ENCODE results near the gene IRGQ.
"Not testable (repeated sequence)": the region's sequence is repeated elsewhere in the genome, so short reads cannot be mapped to it uniquely, and the experiment has no call there.

Gene IRGQ

DNA sequence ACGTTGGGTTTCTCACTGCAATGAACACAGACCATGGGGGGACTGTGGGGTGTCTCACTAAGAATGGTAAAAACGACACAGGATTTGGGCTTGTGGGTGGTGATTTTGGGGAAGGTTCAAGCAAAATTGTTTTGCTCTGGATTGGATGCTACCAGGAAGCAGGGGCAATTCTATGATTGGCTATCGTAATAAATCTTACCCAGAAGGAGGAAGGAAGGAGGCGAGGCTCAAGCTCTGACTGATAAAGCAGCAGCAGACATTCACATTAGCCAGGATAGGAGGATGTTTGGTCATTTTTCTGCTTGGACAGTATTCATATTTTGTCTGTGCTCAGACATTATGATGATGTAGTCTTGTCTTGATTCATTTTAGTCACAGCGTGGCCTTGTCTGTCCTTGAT lies 1.9 kb upstream of the IRGQ start:
- DNase-seq (ENCODE audit: low read depth) = no peak

DNA sequence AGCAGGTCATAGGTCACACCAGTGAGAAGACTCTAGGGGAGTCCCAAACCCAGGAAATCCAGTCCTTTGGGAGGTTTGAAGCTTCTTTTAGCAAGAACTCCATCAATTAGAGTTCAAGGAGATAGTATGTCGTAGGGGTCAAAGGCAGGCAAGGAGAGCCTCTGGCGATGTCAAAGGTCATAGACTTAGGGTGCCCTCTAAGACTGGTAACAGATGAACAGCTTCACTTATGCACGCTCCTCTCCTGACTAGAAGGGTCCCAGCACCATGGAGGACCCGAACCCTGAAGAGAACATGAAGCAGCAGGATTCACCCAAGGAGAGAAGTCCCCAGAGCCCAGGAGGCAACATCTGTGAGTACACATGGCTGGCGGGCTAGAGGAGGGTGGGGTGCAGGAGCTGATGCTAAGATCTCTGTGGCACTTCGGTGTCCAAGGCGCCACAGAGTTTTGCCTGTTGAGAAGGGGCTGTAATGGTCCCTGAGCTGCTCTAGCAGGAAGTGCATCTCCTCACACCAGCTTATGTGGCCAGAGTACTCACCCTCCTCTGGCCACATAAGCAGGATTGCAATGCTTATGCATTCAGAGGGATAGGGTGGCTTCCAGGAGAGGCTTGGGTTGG lies 1.0 kb upstream of the IRGQ start:
- no peak for DNase-seq (ENCODE audit: low read depth)

DNA sequence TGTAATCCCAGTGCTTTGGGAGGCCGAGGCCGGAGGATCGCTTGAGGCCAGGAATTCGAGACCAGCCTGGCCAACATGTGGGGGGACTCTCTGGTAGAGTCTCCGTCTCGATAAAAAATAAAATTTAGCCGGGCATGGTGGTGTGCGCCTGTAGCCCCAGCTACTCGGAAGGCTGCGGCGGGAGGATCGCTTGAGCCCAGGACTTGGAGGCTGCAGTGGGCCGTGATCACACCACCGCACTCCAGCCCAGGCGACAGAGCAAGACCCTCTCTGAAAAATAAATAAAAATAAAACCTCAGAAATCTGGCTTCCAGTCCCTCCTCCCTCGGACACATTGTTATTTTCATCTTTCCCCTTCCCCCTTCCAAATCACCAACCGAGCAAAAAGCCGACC lies 332 bp downstream of the IRGQ start:
- DNase-seq (ENCODE audit: low read depth) = no peak

DNA sequence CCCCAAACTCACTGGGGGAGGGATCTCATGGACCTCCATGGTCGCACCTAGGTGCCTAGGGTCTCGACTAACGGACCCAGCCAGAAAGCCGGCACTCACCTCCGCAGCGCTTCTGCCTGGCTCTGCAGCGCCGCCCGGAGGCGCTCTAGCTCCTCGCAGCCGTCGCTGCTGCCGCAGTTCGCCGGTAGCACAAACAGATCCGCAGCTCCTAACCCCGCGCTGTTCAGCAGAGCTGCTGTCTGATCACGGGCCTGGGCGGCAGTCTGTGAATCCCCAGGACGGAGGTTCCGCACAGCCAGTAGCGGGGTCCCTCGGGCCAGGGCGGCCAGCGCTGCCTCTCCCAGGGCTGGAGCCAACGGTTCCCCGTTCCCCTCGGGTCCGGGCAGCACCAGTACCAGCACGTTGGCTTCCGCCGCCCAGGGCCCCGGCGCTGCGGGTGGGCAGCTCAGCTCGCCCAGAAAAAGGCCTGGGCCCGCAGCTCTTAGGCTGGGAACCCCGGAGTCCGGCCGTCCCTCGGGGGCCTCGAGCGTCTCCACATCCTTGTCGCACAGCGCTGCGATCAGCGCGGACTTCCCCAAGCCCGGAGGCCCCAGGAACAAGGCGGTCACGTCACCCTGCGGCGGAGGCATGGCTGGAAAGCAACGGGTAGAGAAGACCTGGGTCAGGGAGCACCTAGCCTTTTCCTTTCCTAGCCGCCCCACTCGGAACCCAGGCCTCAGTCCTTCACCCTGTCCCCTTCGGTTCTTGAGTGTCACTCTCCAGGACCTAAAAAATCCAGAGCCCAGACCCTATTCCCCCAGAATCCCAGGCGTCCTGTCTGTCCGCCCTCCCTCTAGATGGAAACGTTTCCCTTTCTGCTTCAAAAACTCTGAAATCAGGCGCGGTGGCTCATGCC lies 977 bp downstream of the IRGQ start:
- DNase-seq (ENCODE audit: low read depth) = peak; percentile 56

DNA sequence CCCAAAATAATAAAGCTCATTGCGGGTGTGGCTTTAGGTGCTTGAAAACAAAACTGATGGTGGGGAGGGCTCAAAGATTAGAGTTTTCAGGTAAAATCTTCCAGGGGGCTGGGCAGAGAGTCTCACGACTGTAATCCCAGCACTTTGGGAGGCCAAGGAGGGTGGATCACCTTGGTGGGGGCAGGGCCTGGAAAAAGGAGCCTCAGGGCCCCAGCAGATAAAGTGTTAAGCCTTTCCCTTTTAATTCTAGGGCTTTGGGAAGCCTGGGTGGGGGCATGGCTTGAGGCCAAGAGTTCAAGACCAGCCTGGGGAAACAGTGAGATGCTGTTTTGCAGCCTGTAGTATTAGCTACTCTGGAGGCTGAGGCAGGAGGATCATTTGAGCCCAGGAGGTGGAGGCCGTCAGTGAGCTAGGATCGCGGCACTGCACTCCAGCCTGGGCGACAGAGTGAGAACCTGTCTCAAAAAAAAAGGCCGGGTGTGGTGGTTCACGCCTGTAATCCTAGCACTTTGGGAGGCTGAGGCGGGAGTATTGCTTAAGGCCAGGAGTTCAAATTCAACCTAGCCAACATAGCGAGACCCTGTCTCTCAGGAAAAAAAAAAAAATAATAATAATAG lies 1.7 kb downstream of the IRGQ start:
- no peak for DNase-seq (ENCODE audit: low read depth)

DNA sequence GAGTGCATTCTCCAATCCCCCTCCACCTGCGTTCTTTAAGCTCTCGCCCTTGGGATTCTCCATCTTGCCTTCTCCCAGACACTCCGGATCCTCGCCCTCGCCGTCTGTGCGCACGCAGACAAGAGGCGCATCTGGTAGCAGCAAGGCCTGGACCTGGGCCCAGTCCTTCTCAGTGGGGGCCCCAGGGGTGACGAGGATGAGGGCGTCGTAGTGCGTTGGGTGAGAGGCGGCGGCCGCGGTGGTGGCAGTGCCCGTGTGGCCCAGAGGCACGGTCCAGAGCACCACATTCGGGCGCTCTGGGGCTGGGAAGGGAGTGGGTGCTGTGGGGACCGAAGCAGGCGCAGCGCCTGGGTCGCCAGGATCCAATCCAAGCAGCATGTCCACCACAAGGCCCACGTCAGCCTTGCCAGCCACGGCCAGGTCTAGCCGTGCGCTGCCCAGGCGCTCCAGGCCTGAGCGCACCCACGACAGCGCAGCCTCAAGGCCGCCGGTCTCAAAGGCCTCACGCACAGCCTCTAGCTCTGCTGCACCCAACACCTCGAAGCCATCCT lies 3.1 kb downstream of the IRGQ start:
- no peak for DNase-seq (ENCODE audit: low read depth)

DNA sequence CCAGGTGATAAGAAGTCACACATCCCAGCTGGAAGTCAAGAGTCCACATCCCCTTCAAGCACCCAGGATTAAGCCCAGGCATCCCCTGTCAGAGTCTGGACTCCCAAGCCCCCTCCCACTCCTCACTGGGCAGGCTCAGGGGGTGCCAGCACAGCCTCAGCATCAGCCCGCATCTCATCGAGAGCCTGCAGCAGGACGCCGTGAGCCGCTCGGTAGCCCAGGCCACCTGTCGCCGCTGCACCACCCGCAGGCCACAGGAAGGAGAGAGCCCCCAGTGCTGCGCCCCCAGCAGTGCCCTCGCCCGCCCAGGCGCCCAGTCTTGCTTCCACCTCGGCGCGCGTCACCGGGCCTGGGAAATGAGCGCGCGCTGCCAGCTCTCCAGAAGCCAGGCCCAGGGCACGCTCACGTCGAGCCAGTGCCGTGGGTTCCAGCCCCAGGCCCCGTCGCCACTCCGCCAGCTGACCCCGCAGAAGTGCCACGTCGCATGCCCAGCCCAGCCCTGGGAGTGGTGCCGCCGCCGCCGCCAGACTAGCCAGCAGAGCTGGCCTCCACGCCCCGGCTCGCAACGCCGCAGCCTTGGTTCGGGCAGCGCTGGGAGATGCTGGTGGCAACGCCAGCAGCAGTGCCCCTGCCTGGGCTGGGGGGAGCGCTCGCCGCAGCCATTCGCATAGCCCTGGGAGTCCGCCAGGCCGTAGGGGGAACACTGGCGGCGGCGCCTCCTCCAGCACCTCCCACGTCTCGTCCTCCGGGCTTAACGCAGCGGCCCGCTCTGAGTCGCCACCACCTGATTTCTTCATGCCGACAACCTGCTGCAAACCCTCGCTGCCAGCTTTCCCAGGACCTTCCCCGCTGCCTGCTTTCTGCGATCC lies 3.8 kb downstream of the IRGQ start:
- DNase-seq (ENCODE audit: low read depth) = no peak

DNA sequence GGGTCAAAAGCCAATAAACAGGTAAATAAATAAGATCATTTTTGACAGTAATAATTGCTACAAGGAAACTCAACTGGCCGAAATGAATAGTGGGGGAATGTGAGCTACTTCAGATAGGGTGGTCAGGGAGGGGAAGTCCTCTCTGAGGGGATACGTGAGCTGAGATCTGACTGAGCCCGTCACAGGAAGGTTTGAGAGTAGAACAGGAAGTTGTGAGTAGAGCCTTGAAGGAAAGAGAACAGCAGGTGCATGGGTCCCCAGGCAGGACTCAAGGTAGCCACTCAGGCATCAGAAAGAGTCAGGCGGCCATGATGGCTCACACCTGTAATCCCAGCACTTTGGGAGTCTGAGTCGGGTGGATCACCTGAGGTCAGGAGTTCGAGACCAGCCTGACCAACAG lies 6.3 kb downstream of the IRGQ start:
- no peak for DNase-seq (ENCODE audit: low read depth)

DNA sequence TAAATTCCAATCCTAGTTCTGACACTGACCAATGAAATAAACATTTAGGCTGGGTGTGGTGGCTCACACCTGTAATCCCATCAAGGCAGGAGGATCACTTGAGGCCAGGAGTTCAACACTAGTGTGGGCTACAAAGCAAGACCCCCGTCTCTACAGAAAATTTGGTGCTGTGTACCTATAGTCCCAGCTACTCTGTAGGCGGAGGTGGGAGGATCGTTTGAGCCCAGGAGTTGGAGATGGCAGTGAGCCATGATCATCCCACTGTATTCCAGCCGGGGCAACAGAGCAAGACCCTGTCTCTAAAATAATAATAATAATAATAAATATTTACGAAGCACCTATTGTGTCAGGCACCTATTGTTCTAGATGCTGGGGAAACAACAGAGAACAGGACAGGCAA lies 6.7 kb downstream of the IRGQ start:
- no peak for DNase-seq (ENCODE audit: low read depth)

DNA sequence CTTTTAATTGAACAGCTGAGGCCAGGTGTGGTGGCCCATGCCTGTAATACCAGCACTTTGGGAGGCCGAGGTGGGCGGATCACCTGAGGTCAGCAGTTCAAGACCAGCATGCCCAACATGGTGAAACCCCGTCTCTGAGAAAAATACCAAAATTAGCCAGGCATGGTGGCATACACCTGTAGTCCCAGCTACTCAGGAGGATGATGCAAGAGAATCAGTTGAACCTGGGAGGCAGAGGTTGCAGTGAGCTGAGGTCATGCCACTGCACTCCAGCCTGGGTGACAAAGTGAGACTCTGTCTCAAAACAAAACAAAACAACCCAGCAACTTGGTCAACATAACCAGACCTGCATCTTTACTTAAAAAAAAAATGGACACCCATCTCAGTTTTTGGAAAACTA lies 8.9 kb downstream of the IRGQ start:
- DNase-seq (ENCODE audit: low read depth) = not testable (repeated sequence)

DNA sequence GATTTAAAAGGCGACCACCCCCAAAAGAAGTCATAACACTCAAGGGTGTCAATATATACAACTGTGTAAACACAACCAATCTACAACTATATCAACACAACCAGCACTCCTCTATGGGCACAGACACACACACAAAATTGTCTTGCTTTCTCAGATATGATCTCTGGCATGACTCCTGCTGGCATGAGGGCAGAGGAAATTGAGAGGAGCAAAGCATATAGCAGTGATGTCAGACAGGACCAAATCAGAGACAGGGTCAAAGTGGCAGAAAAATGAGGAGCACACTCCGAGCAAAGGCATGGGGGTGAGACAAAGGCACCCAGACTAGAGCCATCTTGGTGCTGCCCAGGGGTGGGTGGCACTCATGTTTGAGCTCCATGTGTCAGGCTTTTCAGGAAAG lies 9.6 kb downstream of the IRGQ start:
- DNase-seq (ENCODE audit: low read depth) = no peak

DNA sequence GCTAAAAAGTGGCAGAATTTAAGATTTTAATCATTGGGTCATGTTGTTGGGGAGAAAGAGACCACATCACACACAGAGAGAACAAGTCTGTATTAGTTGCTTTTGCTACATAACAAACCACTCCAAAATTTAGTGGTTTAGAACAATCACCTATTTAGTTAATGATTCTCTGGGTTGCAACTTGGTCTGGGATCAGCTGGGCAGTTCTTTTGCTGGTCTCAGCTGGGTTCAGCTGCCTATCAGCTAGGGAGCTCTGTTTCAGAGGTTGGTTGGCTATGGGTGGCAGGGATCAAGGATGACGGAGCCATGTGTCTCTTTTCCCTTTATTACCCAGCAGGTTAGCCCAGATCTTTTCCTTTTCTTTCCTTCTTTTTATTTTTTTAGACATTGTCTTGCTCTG lies 11.4 kb downstream of the IRGQ start:
- no peak for DNase-seq (ENCODE audit: low read depth)

DNA sequence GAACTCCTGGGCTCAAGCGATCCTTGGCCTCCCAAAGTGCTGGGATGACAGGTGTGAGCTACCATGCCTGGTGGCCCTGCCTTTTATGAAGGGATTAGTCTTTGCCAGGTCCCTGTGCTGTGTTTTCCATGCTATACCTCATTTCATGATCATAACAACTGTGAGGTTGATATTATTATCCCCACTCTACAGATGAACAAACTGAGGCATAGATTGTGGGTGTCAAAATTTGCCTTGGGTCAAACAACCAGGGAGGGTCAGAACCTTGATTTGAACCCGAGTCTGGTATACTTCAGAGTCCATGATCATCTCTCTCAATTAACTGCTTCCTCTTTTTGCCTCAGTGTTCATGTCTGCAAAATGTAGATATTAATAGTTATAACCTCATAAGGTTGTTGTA lies 13.4 kb downstream of the IRGQ start:
- DNase-seq (ENCODE audit: low read depth) = no peak

DNA sequence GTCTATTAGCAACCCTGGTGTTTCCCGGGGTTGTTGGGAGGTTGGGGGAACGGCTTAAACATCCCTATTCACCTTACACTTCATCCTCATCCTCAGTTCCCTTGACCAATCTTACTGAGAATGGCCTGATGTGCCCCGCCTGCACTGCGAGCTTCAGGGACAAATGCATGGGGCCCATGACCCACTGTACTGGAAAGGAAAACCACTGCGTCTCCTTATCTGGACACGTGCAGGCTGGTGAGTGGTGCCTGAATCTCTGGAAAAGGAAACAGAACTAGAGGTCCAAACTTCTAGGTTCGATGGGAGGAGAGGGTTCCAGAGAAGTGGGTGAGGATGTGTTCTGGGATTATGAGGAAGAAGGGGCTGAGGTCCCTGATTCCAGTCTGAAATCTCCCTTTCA lies 14.5 kb downstream of the IRGQ start:
- no peak for DNase-seq (ENCODE audit: low read depth)

DNA sequence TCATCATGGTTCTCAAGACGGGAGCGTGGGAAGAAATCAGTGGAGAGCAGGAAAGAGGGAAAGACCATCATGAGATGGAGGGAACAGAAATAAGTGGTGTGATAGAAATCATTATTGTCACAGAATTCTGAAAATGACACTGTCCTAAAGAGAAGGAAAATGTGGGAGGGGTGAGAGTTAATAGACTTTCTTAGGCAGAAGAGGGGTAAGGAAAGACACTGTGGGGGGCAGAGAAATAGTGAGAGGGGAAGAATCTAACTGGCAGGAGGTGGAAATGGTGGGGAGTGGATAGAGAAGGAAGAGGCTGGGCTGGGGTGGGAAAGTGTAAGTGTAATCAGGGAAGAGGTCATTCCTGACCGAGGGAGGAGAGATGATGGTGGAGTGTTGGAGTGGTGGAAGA lies 17.1 kb downstream of the IRGQ start:
- no peak for DNase-seq (ENCODE audit: low read depth)

DNA sequence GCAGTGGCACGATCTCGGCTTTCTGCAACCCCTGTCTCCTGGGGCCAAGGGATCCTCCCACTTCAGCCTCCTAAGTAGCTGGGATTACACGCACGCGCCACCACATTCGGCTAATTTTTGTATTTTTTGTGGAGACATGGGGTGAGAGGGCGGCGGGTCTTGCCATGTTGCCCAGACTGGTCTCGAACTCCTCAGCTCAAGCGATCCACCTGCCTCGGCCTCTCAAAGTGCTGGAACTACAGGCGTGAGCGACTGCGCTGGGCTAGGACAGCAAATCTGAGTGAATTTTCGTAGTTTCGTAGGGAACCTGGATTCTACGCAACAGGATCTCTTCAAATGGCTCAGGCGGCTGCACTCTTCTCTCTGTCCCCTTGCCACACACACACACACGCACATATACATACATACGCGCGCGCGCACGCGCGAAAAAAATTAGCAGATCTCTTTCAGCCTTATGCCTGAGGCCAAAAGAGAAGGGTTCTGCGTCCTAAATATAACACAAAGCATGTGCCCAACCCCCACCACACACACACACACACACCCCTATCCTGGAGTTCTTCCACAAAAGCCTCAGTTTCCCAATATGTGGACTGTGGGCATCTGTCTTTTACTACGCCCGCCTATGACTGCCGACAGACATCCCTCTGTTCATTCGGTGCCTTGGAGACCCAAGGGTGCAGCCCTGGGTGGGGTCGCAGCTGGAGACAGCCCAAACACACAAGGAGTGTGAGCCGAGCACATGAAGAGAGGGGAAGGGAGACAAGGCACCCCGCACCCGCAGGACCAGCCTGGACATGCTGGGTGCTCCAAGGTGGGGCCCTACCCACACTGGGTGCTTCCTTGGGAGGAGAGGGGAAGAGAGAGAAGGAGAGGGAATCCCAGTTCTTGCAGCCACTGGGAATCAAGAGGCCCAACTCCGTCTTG lies 19.7 kb downstream of the IRGQ start:
- no peak for DNase-seq (ENCODE audit: low read depth)

DNA sequence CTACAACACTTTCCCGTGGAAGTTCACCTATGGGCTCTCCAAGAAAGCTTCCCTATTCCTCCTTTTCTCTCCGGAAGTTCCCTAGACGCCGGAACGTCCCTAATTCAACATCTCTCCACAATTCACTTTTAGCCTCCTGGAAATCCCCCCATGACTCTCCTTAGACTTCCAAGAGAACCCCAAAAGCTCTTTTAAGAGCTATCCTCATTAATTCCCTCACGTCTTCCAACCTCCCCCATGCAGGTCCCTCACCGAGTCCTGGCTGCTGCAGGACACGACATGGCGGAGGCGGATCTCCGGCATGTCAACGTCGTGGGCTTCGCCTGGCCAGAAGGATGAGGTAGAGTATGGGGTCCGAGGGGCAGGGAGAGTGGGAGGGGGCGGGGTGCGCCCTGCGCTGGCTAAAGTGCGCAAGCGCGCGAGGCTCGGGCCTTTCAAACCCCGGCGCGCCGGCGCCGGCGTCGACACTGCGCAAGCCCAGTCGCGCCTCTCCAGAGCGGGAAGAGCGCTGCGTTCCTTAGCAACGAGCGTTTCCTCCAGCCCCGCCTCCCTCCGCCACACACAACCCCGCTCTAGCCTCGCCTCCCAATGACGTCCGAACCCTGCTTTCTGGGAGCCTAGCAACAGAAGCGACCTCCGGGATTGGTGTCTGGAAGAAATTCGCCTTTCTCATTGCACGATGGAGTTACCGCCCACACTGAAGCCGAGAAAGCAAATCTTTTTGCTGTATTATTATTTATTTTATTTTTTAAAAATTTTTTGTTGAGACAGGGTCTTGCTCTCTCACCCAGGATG lies 20.6 kb downstream of the IRGQ start, which contains the start of the genes PINLYP and XRCC1:
Gene PINLYP (plus strand): TSS at position 646 of the 795 bp plus-strand sequence. CDS start 1,391 bp downstream, outside the sequence.
Gene XRCC1 (minus strand): TSS at position 372 of the 795 bp plus-strand sequence. CDS start 69 bp downstream, at position 303.
- peak; percentile 90 for DNase-seq (ENCODE audit: low read depth)

DNA sequence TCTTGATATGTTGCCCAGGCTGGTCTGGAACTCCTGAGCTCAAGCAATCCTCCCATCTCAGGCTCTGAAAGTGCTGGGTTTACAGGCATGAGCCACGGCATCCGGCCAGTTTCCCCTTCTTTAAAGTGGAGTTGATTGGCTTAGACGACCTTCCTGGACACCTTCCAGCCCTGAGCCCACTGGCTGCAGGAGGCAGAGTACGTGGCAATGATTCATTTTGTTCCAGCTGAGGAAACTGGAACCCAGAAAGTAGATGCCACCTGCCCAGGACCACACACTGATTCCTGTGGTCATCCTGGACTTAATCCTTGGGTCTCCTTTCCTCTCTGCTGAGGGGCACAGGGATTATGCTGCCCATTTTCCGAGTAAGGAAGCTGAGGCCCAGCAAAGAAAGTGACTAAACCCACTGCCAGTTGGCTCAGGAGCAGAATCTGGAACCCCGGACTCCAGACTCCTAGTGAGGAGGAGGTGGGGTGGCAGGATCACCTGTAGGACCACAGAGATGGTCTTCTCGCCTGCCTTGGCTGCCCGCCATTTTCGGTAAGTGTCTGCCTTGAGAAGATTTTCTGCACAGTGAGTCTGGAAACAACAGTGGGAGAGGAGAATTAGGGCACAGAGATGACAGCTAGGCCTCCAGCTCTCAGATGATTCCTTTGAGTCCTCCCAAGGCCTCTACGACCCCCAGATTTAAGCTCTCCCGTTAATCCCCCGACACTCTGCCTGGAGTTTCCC lies 21.3 kb downstream of the IRGQ start:
- no peak for DNase-seq (ENCODE audit: low read depth)

DNA sequence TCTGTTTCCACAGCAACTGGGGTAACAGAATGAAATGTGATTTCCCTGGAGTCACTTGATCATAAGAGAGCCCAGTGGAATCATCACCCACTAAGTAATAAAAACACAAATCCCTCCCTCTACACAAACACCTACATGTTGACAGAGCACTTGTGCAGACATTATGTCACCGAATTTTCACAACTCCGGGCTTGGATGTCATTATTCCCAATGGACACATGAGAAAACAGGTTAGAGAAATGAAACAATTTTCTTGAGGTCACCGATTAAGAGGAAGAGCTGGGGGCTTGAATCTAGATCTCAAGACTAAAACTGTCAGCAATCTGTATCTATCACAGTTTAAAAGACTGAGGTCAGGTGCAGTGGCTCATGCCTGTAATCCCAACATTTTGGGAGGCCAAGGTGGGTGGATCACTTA lies 23.8 kb downstream of the IRGQ start:
- no peak for DNase-seq (ENCODE audit: low read depth)
